ENCODE data around the gene TMEM151B.

The TMEM151B gene

GRCh38 chr6:44257025-44257752 lies 13.1 kb upstream of the TMEM151B start, which contains the start of gene SLC35B2:
Gene SLC35B2 (minus strand): TSS chr6:44257528. CDS start chr6:44257410, 118 bp downstream.
- H3K9me3 ChIP-seq (ENCODE audit: severe bottlenecking): no peaks in the 10 kb centered on the region
- peak; percentile 91 for DNase-seq
- peak within 1 kb of the TSS; percentile 87 for H3K27ac ChIP-seq
- no peaks in the 10 kb centered on the region for H3K27me3 ChIP-seq (ENCODE audit: insufficient read depth, low read depth, severe bottlenecking)
- H3K36me3 ChIP-seq: peaks cover 66% of the 10 kb centered on the region
- peak within 1 kb of the TSS; percentile 74 for H3K4me3 ChIP-seq (ENCODE audit: low read depth, low read length)
- TF ChIP-seq, protein P1, sequence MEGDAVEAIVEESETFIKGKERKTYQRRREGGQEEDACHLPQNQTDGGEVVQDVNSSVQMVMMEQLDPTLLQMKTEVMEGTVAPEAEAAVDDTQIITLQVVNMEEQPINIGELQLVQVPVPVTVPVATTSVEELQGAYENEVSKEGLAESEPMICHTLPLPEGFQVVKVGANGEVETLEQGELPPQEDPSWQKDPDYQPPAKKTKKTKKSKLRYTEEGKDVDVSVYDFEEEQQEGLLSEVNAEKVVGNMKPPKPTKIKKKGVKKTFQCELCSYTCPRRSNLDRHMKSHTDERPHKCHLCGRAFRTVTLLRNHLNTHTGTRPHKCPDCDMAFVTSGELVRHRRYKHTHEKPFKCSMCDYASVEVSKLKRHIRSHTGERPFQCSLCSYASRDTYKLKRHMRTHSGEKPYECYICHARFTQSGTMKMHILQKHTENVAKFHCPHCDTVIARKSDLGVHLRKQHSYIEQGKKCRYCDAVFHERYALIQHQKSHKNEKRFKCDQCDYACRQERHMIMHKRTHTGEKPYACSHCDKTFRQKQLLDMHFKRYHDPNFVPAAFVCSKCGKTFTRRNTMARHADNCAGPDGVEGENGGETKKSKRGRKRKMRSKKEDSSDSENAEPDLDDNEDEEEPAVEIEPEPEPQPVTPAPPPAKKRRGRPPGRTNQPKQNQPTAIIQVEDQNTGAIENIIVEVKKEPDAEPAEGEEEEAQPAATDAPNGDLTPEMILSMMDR (IDR thresholded peaks at IDR 0.05; ENCODE audit: low read depth, low read length): peak; percentile 74

DNA sequence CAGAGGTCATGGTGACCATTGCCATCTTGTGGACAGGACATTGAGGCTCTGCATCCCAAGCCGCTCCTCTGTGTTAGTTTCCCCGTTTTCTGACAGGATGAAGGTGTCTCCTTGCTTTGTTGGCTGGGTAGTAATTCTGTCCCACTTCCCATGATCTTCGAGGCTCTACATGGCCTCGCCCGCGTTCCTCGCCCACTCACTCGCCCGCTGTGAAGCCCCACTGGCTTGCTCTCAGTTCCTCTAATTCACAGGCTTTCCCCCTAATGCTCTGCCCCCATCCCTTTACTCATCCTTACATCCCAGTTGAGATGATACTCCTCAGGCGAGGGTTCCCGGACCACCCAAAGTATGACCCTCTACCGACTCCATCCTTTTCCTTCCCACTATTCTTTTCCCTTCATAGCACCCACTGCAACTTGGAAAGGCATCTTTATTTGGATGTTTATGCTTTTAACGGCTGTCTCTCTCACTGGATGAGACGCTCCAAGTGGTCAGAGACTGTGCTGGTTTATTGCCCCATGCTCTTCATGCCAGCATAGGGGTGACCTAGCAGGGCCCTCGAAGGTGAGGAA lies 12.4 kb upstream of the TMEM151B start:
- no peaks in the 10 kb centered on the region for H3K9me3 ChIP-seq (ENCODE audit: severe bottlenecking)
- DNase-seq: no peak
- no peaks in the 10 kb centered on the region for H3K27me3 ChIP-seq (ENCODE audit: insufficient read depth, low read depth, severe bottlenecking)
- H3K27ac ChIP-seq: peak overlapping the region; percentile 87
- peaks cover 60% of the 10 kb centered on the region for H3K36me3 ChIP-seq
- H3K4me3 ChIP-seq (ENCODE audit: low read depth, low read length): peak overlapping the region; percentile 18
- TF ChIP-seq, protein P1 (IDR thresholded peaks at IDR 0.05; ENCODE audit: low read depth, low read length): no peak

- H3K27me3 ChIP-seq (ENCODE audit: insufficient read depth, low read depth, severe bottlenecking): no peaks in the 10 kb centered on the region
- no peak for DNase-seq
- H3K4me3 ChIP-seq (ENCODE audit: low read depth, low read length): no peak overlapping the region
- H3K9me3 ChIP-seq (ENCODE audit: severe bottlenecking): no peaks in the 10 kb centered on the region
- TF ChIP-seq, protein P1 (IDR thresholded peaks at IDR 0.05; ENCODE audit: low read depth, low read length): no peak
- peaks cover 54% of the 10 kb centered on the region for H3K36me3 ChIP-seq
- H3K27ac ChIP-seq: peak overlapping the region; percentile 87; the same call in 1 of the 2 replicates
Observed at GRCh38 chr6:44258325-44258863, 11.9 kb upstream of the TMEM151B start.

- H3K4me3 ChIP-seq (ENCODE audit: low read depth, low read length): no peak overlapping the region
- no peaks in the 10 kb centered on the region for H3K9me3 ChIP-seq (ENCODE audit: severe bottlenecking)
- H3K36me3 ChIP-seq: peaks cover 49% of the 10 kb centered on the region
- no peak for DNase-seq
- H3K27ac ChIP-seq: no peak overlapping the region
- no peaks in the 10 kb centered on the region for H3K27me3 ChIP-seq (ENCODE audit: insufficient read depth, low read depth, severe bottlenecking)
- TF ChIP-seq, protein P1 (IDR thresholded peaks at IDR 0.05; ENCODE audit: low read depth, low read length): no peak
Observed at GRCh38 chr6:44258921-44259320, 11.3 kb upstream of the TMEM151B start.

DNA sequence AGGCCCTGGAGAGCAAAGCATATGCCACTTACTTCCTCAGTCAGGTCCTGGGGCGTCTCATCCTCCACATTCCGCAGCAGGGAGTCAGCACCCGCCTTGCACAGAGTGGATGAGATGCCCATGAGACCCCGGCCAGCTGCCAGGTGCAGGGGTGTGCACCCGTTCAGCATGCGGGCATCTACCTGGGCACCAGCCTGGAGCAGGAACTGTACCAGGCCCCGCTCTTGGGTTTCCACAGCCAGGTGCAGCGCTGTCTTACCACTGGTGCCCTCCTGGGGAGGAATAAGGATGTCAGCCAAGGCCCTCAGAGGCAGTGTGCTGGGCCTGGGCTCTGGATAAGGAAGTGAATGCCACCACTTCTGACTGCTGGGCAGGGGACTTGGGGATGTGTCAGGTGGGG lies 10.2 kb upstream of the TMEM151B start:
- Histone ChIP-seq H3K4me3 (ENCODE audit: low read depth, low read length) (no peak overlapping the region), H3K27me3 (ENCODE audit: insufficient read depth, low read depth, severe bottlenecking) (no peaks in the 10 kb centered on the region), H3K27ac (no peak overlapping the region), H3K9me3 (ENCODE audit: severe bottlenecking) (no peaks in the 10 kb centered on the region), H3K36me3 (peaks cover 38% of the 10 kb centered on the region)
- TF ChIP-seq, protein P1 (IDR thresholded peaks at IDR 0.05; ENCODE audit: low read depth, low read length): no peak
- no peak for DNase-seq
